UCSD-AML1 (cell line): ENCODE data around the gene PNPLA5.
"Not testable (repeated sequence)": the region's sequence is repeated elsewhere in the genome, so short reads cannot be mapped to it uniquely, and the experiment has no call there.

Experiments used
- DNase-seq: peaks from one replicate; lab custom pipeline; 2025; ENCODE audit not compliant: unreplicated experiment; lab: John Stamatoyannopoulos, UW

The PNPLA5 gene, protein sequence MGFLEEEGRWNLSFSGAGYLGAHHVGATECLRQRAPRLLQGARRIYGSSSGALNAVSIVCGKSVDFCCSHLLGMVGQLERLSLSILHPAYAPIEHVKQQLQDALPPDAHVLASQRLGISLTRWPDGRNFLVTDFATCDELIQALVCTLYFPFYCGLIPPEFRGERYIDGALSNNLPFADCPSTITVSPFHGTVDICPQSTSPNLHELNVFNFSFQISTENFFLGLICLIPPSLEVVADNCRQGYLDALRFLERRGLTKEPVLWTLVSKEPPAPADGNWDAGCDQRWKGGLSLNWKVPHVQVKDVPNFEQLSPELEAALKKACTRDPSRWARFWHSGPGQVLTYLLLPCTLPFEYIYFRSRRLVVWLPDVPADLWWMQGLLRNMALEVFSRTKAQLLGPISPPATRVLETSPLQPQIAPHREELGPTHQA

GRCh38 chr22:43891360-43892182 is at the start of gene PNPLA5:
TSS of gene PNPLA5 (minus strand) at chr22:43892013. CDS start at chr22:43891880, 133 bp downstream.
- DNase-seq, result no peak

DNA sequence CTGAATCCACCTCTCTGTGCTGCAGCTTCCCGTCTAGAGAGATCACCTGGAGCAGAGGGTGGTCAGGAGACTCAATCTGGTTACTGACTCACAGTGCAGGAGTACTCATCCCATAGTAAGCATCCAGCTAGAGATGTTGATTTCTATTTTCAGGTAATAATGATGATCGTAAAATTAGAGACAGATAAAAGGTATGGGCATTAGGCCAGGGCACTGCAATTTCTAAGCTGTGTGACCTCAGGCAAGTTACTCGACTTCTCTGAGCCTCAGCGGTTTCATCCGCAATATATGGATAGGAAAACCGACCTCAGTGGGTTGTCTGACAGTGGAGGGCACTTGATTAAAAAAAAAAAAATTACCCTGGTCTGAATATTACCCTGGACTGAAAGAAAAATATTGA is 49.6 kb upstream of the PNPLA5 start:
- no peak for DNase-seq

GRCh38 chr22:43931771-43932170 is 40.0 kb upstream of the PNPLA5 start:
- DNase-seq, result no peak

GRCh38 chr22:43928908-43929307 is 37.1 kb upstream of the PNPLA5 start:
- DNase-seq, result no peak

DNA sequence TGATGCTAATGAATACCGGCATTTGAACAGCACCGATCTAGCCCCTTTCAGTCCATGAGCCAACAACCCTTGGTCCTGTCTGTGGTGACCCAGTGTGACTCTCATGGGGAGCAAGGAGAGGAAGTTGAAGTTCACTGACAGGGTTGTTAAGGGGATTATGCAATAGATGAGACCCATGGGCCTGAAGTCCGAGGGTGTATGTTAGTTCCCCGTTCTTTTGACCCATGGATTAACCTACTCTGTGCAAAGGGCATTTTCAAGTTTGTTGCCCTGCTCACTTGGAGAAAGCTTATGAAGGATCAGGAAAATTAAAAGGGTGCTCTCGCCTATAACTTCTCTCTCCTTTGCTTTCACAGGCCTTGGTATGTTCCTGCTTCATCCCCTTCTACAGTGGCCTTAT is 36.7 kb upstream of the PNPLA5 start:
- no peak for DNase-seq

GRCh38 chr22:43926349-43926710 is 34.5 kb upstream of the PNPLA5 start:
- no peak for DNase-seq

- DNase-seq, result peak; percentile 39
These were observed 33.9 kb upstream of the PNPLA5 start for GRCh38 chr22:43925433-43926348.

- no peak for DNase-seq
These were observed 33.1 kb upstream of the PNPLA5 start for GRCh38 chr22:43924877-43925276.

- peak; percentile 86 for DNase-seq
These were observed 32.0 kb upstream of the PNPLA5 start, which contains the start of gene PNPLA3 for GRCh38 chr22:43923631-43924464. TSS of gene PNPLA3 (plus strand) at chr22:43923805. CDS start at chr22:43923912, 107 bp downstream.

- no peak for DNase-seq
These were observed 31.4 kb upstream of the PNPLA5 start for GRCh38 chr22:43923191-43923590.

DNA sequence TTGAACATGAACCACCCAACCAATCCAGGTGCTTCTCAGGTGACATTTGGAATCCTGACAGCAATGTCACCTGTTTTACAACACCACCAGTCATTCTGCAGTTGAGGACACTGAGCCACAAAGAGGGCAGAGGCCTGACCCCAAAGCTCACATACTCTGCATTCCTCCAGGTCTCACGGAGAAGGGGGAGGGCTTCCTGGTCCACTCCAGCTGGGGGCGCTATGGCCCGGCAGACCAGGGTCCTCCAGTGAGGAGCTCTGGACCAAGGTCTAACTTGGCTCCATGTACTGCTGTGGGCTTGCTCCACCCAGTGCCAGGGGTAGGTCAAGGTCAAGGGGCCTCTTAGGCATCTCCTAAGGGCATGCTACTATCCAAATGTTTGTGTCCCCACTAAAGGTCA is 30.3 kb upstream of the PNPLA5 start:
- DNase-seq, result no peak

DNA sequence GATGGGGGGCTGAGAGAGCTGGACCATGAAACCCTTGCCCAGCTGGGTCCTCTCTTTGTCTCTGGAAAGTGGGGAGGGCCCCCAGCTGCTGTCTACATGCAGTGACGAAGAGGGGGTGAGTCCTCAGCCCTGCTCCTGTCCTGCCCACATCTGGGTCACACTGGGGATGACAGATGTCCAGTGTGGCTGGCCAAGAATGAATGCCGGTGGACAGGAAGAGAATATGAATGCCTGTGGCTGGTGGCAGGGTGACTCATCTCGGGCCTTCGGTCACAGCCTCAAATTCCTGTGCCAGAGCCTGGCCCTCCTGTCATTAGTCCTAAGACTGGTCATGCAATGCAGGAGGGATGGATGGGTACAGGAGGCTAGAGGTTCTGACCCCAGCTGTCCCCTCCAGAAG is 29.6 kb upstream of the PNPLA5 start:
- no peak for DNase-seq

DNA sequence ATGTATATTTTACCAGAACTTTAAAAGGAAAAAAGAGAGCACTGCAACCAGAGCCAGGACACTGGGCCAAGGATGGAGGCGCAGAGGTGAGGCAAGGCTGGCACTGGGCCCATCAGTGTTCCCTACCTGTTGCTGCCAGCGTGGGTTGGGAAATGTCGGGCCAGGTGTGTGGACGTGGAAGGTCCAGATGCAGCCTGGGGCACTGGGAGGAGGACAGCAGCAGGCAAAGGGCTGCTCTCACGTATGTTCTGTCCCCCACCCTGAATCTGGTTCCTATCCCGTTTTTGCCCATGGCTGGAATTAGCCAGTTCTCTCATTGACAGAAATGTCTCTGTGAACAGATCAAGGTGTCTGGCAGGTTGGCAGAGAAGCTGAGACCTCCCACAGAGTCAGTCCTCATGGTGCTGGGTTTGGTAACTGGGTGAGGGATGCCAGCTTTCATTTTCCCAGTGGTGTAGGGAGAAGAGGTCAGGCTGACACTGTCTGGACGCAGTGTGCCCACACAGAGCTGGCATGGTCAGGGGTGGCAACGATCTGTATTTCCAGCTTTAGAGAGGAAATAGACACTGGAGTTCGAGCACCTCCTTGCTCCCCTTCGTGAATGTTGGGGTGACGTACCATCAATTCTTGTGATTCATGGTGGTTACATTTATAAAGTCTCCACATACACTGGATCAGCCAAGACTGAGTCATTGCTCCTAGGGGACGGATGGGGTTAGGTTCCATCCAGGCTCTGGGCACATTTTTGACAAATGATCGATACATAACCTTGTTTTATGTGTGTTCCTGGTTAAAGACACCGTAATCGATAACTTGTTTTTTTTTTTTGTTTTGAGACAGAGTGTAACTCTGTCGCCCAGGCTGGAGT is 27.5 kb upstream of the PNPLA5 start:
- no peak for DNase-seq

- peak; percentile 27 for DNase-seq
These were observed 25.7 kb upstream of the PNPLA5 start for GRCh38 chr22:43917521-43917920.

- no peak for DNase-seq
These were observed 19.5 kb upstream of the PNPLA5 start for GRCh38 chr22:43911351-43911750.

- no peak for DNase-seq
These were observed 18.4 kb upstream of the PNPLA5 start for GRCh38 chr22:43910178-43910695.

GRCh38 chr22:43909708-43910107 is 17.9 kb upstream of the PNPLA5 start:
- no peak for DNase-seq

DNA sequence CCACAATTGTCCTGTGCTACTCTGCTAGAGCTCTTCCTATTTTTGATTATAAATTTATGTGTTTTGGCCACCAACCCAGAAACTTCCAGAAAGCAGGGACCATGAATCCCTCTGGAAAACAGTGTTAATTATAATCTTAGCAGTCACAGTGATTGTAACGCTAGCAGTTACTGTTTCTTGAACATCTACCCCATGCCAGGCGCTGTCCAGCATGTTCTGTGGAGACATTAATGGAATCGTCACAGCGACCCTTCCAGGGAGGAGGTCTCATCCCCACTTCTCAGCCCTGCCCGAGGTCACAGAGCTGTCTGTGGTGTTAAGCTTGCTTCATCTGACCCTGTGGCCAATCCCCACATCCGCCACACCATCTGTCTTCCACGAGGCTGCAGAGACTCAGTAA is 13.9 kb upstream of the PNPLA5 start:
- no peak for DNase-seq

DNA sequence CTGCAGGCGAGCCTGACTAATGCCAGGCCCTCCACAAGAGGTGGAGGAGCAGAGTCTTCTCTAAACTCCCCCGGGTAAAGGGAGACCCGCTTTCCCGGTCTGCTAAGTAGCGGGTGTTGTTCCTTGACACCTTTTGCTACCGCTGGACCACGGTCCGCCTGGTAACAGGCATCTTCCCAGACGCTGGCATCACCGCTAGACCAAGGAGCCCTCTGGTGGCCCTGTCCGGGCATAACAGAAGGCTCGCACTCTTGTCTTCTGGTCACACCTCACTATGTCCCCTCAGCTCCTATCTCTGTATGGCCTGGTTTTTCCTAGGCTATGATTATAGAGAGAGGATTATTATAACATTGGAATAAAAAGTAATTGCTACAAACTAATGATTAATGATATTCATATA is 12.6 kb upstream of the PNPLA5 start:
- DNase-seq, result not testable (repeated sequence)
